Measurements from ENCODE around the gene OR51E1.

DNA sequence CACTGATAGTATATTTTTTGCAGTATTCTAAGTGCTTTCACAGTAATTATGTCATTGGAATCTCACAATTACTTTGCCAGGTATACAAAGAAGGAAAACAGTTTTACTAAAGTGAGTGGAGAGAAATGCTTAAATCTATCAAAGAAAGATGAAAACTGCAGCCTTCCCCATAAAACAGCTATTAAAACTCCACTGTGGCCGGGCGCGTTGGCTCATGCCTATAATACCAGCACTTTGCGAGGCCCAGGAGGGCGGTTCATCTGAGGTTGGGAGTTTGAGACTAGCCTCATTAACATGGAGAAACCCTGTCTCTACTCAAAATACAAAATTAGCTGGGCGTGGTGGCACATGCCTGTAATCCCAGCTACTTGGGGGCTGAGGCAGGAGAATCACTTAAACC, 19.1 kb downstream of the OR51E1 start:
- TF ChIP-seq, protein P1, sequence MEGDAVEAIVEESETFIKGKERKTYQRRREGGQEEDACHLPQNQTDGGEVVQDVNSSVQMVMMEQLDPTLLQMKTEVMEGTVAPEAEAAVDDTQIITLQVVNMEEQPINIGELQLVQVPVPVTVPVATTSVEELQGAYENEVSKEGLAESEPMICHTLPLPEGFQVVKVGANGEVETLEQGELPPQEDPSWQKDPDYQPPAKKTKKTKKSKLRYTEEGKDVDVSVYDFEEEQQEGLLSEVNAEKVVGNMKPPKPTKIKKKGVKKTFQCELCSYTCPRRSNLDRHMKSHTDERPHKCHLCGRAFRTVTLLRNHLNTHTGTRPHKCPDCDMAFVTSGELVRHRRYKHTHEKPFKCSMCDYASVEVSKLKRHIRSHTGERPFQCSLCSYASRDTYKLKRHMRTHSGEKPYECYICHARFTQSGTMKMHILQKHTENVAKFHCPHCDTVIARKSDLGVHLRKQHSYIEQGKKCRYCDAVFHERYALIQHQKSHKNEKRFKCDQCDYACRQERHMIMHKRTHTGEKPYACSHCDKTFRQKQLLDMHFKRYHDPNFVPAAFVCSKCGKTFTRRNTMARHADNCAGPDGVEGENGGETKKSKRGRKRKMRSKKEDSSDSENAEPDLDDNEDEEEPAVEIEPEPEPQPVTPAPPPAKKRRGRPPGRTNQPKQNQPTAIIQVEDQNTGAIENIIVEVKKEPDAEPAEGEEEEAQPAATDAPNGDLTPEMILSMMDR (IDR thresholded peaks at IDR 0.05; ENCODE audit: low read depth, low read length), result no peak
- no peak for TF ChIP-seq POLR2A (IDR thresholded peaks at IDR 0.05; ENCODE audit: extremely low read depth, insufficient read length)
- TF ChIP-seq, protein P2, sequence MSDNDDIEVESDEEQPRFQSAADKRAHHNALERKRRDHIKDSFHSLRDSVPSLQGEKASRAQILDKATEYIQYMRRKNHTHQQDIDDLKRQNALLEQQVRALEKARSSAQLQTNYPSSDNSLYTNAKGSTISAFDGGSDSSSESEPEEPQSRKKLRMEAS (IDR thresholded peaks at IDR 0.05; ENCODE audit: low read depth, low read length), result no peak
- no peak for TF ChIP-seq MYC (IDR thresholded peaks at IDR 0.05; ENCODE audit: low read depth, low read length)
